HG03520 (cell line): Measurements from ENCODE around the gene KAT2A.

Experiments used
- ATAC-seq: cut with Tn5 transposase; IDR thresholded peaks from one replicate; pipeline ENCODE4 v1.9.1; 2021; ENCODE audit warnings: mild to moderate bottlenecking, moderate library complexity; ENCODE audit not compliant: unreplicated experiment

KAT2A gene

DNA sequence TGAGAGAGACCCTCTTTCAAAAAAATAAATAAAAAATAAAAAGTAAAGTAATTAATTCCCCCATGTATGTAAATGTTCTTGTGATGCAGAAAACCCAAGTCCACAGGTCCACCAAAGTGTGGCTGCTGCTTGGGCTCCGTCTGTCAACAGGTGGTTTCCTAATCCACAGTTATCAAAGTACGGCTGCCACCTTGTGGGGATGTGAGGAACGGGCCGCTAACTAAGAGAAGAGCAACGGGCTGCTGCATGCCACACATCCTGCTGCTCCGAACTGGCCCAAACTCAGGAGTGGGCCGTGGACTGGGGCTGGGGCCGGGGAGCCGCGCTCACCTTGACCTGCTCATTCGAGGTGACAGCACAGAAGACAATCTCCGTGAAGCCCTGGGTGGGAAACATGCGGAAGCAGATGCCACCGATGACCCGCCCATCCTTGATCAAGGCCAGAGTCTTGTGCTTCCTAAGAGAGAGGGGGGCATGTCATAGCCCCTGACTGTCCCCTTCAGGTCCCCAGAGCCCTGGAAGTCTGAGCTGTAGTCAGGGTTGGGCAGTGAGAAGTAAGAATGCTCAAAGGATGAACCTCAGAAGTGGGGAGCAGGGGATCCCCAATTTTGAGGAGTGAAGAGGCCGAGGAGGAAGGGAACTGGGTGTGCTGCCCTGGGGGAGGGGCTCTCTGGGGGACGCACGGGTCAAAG is 4.3 kb downstream of the KAT2A start:
- ATAC-seq: no peak

DNA sequence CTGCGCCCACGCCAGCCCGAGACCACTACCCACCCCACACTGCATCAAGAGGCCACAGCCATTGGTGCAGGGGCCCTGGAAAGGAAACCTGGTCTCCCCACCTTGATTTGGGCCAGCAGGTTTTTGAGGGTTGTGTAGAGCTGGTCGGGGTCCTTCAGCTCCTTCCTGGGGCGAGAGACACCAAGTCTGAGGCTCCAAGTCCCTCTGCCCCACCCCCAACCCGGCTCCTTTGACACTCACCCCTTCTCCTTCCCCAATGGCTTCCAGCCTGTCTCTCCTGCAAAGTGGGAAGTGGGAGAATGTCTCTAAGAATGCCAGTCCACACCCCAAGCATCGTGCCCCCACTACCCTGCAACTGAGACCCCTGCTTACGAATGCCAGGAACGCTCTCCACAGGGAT is 7.0 kb downstream of the KAT2A start:
- no peak for ATAC-seq

DNA sequence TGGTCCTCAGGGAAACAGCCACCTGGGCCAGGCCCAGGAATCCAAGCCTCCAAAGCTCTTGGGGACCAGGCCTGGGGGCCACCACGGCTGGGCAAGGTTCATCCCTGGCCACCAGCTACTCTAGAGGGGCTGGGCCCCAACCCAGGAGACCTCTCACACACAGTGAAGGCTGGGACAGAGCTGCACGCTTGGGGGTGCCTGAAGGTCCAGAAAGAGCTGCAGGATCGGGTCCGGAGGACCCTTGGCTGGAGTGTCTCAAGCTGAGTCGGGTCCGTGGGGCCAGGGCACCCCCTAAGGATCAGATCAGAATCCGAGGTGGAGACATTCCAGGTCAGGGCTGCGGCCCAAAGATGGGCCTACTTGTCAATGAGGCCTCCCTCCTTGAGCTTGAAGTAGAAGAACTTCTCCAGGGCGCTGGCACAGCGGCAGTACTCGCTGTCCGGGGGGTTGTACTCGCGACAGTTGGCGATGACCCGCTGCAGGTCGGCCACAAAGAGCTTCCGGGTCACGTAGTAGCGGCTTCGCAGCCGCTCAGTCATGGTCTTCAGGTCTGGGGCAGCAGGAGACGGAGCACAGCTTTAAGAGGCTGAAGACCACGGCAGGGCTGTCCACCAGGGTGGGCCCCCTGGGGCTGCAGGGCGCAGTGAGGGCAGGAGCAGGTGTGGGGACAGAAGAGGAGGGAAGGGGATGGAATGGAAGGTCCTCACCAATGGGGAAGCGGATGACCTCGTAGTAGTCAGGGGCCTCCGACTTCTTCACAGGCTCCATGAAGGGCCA is 7.7 kb downstream of the KAT2A start:
- no peak for ATAC-seq

DNA sequence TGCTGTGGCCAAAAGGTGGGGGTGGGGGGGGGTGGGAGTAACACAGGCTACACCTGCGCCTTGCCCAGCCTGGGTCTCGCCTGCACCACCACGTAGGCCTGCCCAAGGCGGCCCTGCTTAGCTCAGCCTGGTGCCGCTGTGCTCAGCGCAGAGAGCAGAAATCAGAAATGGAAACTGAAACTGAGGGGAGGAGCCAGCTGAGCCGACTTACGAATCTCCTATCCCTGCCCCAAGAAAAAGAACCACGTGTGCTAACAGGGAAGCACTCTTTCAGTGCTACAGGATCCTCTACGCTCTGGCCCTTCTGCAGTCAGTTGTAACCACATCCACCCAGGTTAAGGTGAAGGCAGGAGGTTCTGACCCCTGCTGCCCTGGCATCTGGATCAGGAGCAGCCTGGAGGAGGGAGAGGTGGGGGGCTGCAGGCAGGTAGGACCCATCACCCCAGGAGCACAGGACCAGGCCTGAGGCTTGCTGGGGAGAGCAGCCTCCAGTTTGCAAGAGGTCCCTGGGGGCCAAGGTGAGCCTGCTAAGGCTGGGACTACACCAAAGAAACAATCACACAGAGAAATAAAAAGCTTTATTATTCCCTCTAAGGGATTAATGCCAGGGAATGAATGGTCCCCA is 8.5 kb downstream of the KAT2A start, which contains the start of gene DHX58:
Gene DHX58, minus strand, starts transcription at position 163 of the 625 bp plus-strand sequence. CDS start 822 bp downstream, outside the sequence.
- ATAC-seq: peak; percentile 55

DNA sequence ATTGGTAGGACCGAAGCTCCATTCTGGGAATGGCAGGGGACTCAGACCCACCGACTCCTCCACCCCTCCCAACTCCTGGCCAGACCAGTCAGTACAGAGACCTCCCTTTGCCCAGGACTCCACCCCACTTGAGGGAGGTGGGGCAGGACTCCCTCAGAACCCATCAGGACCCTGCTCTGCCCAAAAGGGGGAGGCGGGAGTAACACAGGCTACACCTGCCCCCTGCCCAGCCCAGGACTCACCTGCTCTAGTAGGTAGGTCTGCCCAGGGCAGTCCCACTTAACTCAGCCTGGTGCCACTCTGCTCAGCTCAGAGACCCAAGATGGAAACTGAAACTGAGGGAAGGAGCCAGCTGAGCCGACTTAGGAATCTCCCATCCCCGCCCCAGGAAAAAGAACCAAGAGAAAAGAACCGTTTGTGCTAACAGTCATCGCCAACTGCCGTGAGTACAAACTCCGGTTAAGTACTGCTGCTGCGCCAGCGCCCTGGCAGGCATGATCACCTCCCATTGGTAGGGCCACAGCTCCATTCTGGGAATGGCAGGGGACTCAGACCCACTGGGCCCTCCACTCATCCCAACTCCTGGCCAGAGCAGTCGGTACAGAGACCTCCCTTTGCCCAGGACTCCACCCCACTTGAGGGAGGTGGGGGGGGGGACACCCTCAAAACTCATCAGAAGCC is 9.2 kb downstream of the KAT2A start:
- ATAC-seq: no peak

DNA sequence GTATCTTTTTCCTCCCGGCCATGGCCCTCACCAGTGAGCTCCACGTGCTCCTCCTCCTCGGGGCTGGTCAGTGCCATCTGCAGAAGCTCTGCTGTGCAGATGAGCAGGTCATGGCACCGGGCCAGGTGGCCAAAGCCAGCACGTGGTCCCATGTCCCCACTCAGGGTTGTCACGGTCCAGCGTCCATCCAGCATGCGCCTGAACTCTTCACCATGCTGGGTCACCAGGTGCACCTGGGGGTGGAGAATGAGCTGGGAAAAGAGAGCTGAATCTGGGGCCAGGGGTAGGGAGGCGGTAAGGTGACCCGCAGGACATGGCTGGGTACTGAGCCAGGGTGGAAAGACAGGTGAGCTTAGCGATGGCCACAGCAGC is 9.9 kb downstream of the KAT2A start:
- no peak for ATAC-seq

DNA sequence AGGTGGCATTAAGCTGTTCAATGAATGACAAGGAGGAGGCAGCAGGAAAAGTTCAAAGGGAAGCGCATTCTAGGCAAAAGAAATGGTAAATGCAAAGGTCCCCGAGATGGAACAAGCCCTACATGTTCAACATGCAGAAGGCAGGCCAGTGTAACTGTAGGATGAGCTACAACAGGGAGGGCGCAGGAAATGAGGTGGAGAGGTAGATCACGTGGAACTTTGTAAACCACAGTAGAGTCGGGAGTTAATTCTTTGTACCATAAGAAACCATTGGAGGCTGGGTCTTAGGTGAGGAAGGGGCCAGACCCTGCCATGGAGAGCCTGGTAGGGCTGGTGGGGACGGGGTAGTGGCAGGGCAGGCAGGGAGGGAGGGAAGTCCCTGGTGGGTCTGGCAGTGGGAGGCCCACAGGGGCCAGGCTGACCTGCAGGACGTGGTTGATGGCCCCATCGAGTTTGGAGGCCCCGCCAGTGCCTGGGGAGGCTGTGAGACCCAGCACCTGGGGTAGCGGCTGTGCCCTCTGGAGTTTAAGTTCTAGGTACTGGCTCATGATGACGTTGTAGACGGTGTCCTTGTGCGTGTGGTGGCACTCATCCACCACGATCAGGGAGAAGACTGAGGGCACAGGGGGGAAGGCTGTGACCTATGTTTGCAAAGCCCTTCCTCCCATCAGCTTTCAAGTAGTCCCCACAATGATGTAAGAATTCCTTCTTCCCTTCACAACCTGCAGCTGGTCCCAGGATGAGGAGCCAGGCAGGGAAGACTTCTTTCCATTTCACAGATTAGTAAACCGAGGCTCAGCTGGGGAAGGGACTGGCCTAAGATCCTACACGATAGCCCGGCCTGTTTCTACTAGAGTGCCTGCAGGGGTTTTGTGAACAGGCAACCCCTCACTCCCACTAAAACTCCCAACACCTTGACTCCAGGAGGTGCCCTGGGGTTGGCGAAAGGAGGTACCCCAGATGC is 10.6 kb downstream of the KAT2A start:
- ATAC-seq: no peak

DNA sequence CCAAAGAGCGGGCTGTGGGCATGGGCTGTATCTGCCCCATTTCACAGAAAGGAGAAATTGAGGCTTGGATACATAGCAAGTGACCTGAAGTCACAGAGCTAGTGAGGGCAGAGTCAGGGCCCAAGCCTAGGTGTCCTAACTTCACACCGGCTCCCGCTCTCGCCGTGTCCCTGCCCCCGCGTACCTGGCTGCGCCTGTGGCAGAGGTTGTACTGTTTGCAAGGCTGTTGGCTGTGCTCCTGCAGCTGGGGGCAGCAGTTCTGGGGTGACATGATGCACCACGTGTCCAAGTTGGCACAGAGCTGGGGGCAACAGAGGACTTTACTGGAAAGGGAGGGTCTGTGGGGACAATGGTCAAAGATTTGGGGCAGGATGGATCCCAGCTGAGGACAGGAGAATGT is 12.1 kb downstream of the KAT2A start:
- no peak for ATAC-seq

DNA sequence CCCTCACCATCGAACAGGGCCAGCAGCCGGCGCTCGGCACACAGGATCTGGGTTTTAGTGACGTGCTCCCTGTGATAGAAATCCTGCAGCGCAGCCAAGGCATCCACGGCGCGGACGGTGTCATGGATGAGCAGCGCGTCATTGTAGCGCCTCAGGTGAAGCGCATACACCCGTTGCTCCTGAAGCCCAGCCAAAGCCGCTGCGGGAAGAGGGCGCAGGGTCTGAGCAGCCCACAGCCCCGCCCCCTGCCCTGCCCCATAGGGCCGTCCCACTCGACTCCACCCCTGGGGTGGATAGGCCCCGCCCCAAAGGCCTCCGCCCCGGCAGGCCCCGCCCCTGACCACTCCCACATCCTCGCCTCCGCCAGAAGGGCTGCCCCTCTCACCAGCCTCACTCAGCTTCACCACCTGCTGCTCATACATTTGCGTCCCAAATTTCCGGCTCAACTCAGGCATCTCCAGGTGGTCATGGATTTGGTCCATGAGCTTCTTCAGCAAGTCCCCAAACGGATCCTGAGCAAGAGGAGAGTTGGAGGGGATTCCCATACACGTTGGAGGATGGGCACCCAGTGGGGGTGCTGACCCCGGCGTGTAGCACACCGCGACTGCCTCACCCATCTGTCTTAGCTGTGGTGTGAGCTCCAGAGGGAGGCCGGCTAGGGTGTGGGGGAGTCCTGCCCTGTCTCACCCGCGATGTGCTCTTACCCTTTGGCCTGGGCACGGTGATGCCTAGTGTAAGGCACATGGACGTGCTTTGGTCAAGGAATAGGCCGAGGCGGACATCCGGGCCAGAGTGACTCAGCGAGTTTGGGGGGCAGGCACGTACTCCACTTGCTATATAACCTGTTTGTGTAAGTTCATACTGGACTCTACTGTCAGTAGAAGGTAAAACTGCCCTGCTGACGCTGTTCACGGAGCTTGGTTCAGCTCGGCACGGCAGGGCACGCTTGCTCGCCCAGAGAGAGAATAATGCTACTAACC is 13.3 kb downstream of the KAT2A start:
- ATAC-seq: peak; percentile 53

DNA sequence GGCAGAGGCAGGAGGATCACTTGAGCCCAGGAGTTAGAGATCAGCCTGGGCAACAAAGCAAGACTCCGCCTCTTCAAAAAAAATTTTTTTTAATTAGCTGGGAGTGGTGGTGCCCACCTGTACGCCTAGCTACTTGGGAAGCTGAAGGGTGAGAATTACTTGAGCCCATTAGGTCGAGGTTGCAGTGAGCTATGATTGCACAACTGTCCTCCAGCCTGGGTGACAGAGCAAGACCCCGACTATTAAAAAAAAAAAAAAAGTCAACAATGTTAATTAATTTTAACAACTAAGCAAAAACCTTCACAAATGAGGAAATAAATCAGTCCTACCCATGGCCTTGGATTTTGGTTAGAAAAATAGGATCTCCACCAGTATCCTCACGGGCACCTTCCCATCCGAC is 14.0 kb downstream of the KAT2A start:
- no peak for ATAC-seq

DNA sequence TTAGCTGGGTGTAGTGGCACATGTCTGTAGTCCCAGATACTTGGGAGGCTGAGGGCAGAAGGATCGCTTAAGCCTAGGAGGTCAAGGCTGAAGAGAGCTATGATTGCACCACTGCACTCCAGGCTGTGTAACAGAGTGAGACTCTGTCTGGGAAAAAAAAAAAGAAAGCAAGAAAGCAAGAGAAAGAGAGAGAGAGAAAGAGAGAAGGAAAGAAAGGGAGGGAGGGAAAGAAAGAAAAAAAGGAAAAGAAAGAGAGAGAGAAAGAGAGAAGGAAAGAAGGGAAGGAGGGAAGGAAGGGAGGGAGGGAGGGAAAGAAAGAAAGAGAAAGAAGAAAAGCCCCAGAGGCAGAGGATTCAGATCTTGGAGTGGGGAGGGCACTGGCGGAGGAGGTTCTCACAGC is 15.2 kb downstream of the KAT2A start:
- ATAC-seq: no peak

DNA sequence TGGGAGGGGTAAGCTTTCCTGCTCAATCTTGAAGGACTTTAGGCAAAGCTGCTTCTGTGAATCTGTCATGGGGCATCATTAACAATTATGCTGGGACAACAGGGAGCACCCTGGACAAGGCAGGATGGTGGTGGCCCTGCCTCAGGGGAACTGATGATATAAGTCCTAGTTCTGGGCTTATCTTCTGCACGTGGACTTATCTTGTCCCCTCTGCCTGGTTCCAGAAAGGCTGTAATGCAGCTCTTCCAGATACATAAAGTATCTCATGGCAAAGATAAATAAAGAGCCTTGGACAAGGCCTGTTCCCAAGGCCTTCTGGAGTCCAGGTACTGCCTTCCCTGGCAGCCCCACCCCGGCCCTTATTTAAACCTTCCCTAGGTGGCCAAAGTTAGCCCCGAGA is 16.9 kb downstream of the KAT2A start:
- ATAC-seq: no peak

DNA sequence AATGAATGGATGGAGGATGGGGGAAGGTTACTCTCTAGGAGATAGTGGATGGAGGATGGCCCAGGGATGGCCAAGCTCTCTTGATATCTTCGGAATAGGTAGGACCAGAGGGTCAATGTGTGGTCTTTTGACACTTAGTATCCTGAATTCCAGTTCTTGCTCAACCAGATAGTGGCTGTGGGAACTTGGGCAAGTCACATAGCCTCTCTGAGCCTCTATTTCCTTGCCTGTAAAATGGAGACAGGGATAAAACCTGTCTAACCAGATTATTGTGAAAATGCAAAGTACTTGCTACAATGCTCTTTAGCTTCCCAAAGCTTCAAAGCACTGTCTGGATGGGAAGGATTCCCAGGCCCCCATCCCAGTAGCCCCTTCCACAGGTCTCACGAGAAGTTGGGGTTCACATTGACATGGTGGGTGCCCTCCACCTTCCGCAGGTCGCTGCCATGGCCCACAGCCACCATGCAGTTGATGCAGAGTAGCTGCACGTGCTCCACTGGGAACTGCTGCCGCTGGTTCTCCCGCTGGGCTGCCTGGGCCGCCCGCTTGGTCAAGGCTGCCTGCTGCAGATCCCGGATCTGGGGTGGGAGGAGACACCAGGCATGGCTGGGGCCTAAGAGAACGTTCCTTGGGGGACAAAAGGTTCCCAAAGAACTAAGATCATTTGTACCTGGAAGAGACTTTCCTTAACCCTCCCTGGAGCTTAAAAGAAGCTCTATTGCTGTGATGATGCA is 17.8 kb downstream of the KAT2A start:
- no peak for ATAC-seq

DNA sequence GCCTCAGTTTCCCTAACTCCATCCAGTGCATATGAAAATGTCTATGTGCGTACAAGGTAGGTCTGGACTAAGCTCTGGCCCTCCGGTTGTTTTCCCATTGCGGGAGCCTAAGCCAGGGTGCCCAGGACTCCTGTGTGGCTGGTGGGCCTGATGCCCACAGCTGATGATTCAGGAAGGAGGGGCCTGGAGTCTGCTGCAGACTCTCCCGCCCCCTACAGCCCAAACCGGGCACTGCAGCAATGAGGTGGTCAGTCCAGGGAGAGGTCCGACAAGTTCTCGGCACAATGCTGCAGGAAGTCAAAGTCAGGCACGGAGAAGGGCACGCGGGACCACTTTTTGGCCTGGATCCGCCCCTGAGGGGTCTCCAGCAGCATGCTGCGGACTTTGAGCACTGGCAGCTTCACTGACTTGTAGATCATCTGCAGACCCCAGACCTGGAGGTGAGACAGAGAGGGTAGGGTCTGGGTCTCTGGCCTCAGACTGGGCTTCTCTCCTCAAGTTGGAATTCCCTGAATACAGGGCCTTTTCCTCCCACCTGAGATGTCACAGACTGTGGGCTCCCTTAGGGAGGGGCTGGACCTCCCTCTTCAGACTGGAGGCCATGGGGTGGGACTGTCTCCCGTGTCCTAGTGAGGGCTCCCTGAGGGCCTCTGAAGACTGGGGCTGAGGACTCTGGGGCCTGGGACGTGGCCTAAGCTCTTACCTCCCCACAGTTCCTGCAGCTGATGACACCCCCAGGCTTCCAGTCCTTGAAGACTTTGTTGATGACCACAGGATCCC is 19.5 kb downstream of the KAT2A start:
- no peak for ATAC-seq

DNA sequence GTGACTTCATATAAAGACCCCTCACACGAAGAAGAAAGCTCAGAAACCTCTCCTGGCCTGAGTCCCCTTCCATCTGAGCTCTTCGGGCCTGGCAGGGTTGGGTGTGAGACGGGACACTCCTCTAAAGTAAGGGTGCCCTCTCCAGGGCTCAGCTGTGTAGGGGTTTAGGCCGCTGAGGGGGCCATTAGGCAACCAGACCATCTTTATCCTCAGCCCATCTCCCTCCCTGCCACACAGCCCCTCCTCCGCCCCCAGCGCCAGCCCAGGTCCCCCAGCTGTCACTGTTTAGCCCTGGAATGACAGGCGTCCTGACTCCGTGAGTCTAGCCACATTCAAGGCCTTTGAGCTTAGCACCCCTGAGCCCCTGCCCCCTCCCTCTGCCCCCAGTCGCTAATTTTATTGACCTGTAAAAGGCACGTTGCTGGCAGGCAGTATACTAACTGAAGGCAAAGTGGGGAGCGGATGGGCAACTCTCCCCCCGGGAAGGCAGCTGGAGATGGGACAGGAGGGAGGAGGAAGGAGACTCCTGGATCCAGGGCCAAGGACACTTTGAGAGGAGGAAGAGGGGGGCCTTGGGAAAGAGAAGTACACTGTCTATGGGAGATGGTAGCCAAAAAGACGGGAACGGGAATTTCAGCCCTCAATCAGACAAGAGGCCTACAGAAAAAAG is 22.3 kb downstream of the KAT2A start:
- no peak for ATAC-seq

DNA sequence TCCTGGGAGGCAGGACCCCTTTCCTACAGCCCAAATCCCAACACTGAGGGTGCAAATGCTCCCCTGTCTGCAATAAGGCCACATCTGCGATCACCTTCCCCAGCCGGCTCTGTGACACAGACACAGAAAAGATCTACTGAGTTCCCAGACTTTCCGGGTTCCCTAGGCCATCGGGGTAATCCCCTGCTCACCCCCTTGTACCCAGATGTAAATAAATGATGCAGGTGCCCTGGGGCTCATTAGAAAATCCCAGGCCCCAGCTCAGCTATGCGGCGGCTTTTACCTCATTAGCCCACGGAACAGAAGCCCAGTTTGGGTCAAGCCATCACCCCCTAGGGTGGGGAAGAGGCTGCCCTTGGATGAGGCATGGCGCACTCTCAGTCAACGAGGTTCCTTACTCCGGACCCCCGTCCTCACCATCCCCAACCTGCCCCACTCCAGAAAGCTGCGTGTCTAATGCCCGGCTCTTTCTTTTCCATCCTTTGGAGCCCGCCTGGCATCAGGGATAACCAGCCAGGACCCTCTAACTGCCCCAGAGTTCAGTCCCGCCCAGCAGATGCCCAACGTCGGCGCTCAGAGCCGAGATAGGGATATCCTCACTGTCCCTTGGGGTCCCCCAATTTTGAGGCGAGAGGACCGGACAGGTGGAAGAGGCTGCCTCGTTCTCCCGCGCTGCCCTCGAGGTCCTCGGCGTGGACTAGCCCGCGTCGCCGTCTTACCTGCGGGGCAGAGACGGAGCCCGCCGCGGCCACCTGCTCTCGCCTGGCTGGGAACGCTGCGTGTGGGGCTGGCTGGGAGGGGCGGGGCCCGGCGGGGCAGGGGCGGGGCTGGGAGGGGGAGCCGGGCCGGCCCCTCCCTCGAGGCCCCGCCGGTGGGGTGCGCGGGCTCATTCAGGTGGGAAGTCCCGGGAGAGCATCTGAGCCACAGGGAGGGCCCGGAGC is 23.2 kb downstream of the KAT2A start, which contains the start of gene ZNF385C:
Gene ZNF385C, minus strand, starts transcription at position 783 of the 941 bp plus-strand sequence. CDS start 35,417 bp downstream, outside the sequence.
- no peak for ATAC-seq
